Osteocyte (in vitro differentiated cells): ENCODE results near the gene EXO1. TPM values are rescaled to one million over a fixed set of nuclear protein-coding genes. Genes with fewer than 3 reads are reported as not detected.
A peak's percentile ranks its signal among the peaks of the same experiment; 100 is the strongest.
"Not testable (repeated sequence)": the region's sequence is repeated elsewhere in the genome, so short reads cannot be mapped to it uniquely, and the experiment has no call there.

Source experiments
- DNase-seq: peaks from one replicate; pipeline ENCODE4 v3.0.0; 2021; ENCODE audit warnings: mixed read lengths; ENCODE audit not compliant: unreplicated experiment; ENCODE audit errors: extremely low spot score
- H3K27ac Mint-ChIP-seq: one replicate; pipeline ENCODE4 v1.8.0; 2021; ENCODE audit warnings: mild to moderate bottlenecking, mixed read lengths; ENCODE audit not compliant: unreplicated experiment
- H3K27me3 Mint-ChIP-seq: one replicate; pipeline ENCODE4 v1.8.0; 2021; ENCODE audit warnings: mixed read lengths; ENCODE audit not compliant: unreplicated experiment
- H3K36me3 Mint-ChIP-seq: one replicate; pipeline ENCODE4 v1.8.0; 2021; ENCODE audit warnings: mixed read lengths; ENCODE audit not compliant: unreplicated experiment
- H3K4me1 Mint-ChIP-seq: one replicate; pipeline ENCODE4 v1.8.0; 2021; ENCODE audit warnings: mixed read lengths; ENCODE audit not compliant: unreplicated experiment
- H3K4me3 Mint-ChIP-seq: one replicate; pipeline ENCODE4 v1.8.0; 2021; ENCODE audit warnings: mild to moderate bottlenecking, moderate library complexity, mixed read lengths; ENCODE audit not compliant: unreplicated experiment
- H3K9me3 Mint-ChIP-seq: one replicate; pipeline ENCODE4 v1.8.0; 2021; ENCODE audit warnings: mixed read lengths; ENCODE audit not compliant: unreplicated experiment
- long read RNA-seq: library from polyadenylated mRNA; unstranded; transcript quantifications from one replicate; pipeline ENCODE4 v2.0.0, GENCODE V29; 2021
- total RNA-seq: library from RNA; stranded (reverse); gene quantifications from 2 replicates; pipeline ENCODE4 v1.2.1, GENCODE V29; 2021
- TF ChIP-seq, protein P1 (sequence below): fragments of 200-600 bp; sonication (generic); IDR thresholded peaks from 2 replicates; pipeline ENCODE4 v1.5.0; 2021; ENCODE audit warnings: antibody characterized with exemption, mild to moderate bottlenecking, moderate library complexity

EXO1 gene
- 3.4 and 3.9 TPM in 2 replicates for total RNA-seq
- long read RNA-seq, partial matches to known transcripts: 1 of 23 reads
- long read RNA-seq, other reads (novel, unspliced or antisense): 20 of 23 reads

DNA sequence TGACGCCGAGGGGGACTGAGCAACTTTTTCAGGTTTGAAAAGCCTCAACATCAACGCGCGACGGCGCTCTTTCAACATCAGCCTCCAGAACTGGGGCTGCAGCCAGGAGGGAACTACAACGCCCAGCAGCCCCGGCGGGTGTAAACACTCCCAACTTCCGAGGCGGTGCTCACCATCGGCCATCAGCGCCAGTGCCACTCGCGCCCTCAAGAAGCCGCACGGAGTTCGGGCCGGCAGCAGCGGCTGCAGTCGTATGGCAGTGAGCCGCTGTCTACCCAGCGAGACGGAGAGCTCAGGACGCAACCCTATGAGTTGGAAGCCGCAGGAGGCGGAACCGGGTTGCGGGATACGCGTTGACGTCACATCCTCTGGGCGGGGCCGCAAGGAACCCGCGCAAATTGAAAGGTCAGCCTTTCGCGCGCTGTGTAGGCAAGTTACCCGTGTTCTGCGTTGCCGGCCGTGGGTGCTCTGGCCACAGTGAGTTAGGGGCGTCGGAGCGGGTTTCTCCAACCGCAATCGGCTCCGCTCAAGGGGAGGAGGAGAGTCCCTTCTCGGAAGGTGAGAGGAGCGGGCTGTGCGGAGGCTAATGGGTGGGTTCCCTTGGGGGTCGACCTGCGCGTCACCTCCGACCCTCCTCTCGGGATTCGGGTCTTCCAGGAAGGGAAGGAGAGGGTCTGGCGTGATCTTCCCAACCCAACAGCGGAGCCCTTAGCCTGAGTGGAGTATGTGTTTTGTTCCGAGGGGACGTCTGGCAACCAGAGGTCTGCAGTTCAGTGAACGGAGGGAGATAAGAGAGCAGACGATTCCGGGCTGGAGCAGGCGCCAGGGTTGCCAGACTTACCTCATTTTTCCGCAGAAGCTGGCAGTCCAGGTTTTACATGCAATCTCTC, at the start of gene EXO1:
Gene EXO1, plus strand, starts transcription at position 409 of the 890 bp plus-strand sequence. CDS start 2,222 bp downstream, outside the sequence.
- Mint-ChIP-seq H3K27ac (peak within 1 kb of the TSS; percentile 100), H3K36me3 (no peaks in the 10 kb centered on the region), H3K27me3 (peaks cover 8% of the 10 kb centered on the region), H3K9me3 (no peaks in the 10 kb centered on the region), H3K4me1 (peaks cover 23% of the 10 kb centered on the region), H3K4me3 (peak within 1 kb of the TSS; percentile 97)
- TF ChIP-seq, protein P1, sequence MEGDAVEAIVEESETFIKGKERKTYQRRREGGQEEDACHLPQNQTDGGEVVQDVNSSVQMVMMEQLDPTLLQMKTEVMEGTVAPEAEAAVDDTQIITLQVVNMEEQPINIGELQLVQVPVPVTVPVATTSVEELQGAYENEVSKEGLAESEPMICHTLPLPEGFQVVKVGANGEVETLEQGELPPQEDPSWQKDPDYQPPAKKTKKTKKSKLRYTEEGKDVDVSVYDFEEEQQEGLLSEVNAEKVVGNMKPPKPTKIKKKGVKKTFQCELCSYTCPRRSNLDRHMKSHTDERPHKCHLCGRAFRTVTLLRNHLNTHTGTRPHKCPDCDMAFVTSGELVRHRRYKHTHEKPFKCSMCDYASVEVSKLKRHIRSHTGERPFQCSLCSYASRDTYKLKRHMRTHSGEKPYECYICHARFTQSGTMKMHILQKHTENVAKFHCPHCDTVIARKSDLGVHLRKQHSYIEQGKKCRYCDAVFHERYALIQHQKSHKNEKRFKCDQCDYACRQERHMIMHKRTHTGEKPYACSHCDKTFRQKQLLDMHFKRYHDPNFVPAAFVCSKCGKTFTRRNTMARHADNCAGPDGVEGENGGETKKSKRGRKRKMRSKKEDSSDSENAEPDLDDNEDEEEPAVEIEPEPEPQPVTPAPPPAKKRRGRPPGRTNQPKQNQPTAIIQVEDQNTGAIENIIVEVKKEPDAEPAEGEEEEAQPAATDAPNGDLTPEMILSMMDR: peak; percentile 39
- peak; percentile 95 for DNase-seq

DNA sequence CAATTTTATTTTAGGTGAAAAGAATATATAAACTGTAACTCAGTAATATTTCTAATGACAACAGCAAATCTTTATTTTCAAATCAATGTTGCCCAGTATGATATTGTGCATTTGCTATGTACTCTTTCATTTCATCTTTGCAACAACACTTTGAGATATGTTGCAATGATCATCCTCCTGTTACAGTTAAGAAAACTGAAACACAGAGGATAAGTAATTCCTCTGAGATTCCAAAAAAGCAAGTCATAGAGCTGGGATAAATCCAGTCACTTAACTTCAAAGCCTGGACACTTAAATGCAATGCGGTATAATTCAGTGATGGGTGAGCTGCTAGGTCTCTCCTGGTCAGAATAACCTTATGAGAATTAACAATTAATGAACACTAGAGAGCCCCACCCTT, 48.6 kb upstream of the EXO1 start:
- H3K9me3 Mint-ChIP-seq: no peaks in the 10 kb centered on the region
- H3K27me3 Mint-ChIP-seq: peaks cover 58% of the 10 kb centered on the region
- no peaks in the 10 kb centered on the region for H3K4me1 Mint-ChIP-seq
- no peak for DNase-seq
- TF ChIP-seq, protein P1: no peak
- no peak overlapping the region for H3K27ac Mint-ChIP-seq
- H3K36me3 Mint-ChIP-seq: no peaks in the 10 kb centered on the region
- no peak overlapping the region for H3K4me3 Mint-ChIP-seq

DNA sequence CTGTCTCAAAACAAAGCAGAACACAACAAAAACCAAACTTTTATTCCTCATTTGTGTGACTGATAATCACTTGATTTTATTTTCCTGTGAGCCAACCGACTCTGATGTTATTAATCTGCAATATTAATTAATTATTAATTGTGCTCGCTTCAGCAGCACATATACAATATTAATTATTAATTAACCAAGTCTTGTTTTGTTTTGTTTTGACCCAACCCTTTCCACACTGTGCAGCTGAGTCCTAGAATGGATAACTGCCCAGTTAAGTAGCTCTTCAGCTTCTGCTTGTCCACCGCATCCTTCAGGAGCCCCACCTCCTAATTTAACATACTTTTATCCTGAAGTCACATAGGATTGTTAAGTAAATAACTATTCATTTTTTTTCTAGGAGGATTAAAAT, 47.4 kb upstream of the EXO1 start:
- H3K36me3 Mint-ChIP-seq: no peaks in the 10 kb centered on the region
- H3K4me1 Mint-ChIP-seq: no peaks in the 10 kb centered on the region
- no peak overlapping the region for H3K4me3 Mint-ChIP-seq
- H3K27ac Mint-ChIP-seq: no peak overlapping the region
- H3K9me3 Mint-ChIP-seq: no peaks in the 10 kb centered on the region
- H3K27me3 Mint-ChIP-seq: peaks cover 48% of the 10 kb centered on the region
- TF ChIP-seq, protein P1: no peak
- DNase-seq: no peak

DNA sequence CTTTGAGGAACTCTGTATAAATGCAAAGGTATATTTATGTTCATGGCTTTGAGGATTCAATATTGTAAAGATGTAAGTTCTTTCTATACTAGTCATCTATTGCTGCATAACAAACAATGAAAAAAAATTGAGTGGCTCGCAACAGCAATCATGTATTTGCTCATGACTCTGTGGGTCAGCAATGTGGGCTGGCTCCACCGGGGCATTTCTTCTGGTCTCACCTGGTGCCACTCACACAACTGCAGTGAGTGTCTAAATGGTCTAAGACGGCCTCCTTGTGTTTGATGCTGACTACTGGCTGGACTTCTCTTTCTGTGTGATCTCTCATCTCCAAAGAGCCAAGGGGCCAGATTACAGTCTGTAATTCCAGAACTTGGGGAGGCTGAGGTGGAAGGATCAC, 45.1 kb upstream of the EXO1 start:
- TF ChIP-seq, protein P1: no peak
- no peaks in the 10 kb centered on the region for H3K9me3 Mint-ChIP-seq
- no peak overlapping the region for H3K4me3 Mint-ChIP-seq
- peaks cover 41% of the 10 kb centered on the region for H3K27me3 Mint-ChIP-seq
- no peaks in the 10 kb centered on the region for H3K4me1 Mint-ChIP-seq
- no peak overlapping the region for H3K27ac Mint-ChIP-seq
- DNase-seq: no peak
- H3K36me3 Mint-ChIP-seq: no peaks in the 10 kb centered on the region

DNA sequence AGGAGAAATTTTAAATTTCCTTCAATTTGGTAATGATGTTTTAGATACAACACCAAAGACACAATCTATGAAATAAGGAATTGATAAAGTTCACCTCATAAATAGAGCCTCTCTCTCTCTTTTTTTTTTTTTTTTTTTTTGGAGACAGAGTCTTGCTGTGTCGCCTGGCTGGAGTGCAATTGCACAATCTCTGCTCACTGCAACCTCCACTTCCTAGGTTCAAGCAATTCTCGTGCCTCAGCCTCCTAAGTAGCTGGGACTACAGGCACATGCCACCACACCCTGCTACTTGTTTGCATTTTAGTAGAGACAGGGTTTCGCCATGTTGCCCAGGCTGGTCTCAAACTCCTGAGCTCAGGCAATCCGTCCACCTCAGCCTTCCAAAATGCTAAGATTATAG, 43.3 kb upstream of the EXO1 start:
- not testable (repeated sequence) for H3K9me3 Mint-ChIP-seq, H3K4me3 Mint-ChIP-seq, H3K36me3 Mint-ChIP-seq, DNase-seq, H3K27ac Mint-ChIP-seq, H3K4me1 Mint-ChIP-seq
- peaks cover 45% of the 10 kb centered on the region for H3K27me3 Mint-ChIP-seq
